WTC11 (cell line): ENCODE results near the gene NDUFB8. TPM values are rescaled to one million over a fixed set of nuclear protein-coding genes. Genes with fewer than 3 reads are reported as not detected.

ENCODE experiments used
- ATAC-seq: fragments of 200-7000 bp; cut with Tn5 transposase; 2 replicates; pipeline ENCODE4 v1.10.0; 2021; ENCODE audit warnings: mild to moderate bottlenecking, moderate library complexity
- Bru-seq: library from RNA; stranded (reverse); fragments of 400-500 nt; gene quantifications from one replicate; lab custom pipeline; 2021; lab: Mats Ljungman, UMichigan
- CTCF ChIA-PET: fragments of 300-600 bp; sonication (Branson Sonifier 250); formaldehyde crosslinking; loops from one replicate; lab custom pipeline; 2021; ENCODE audit warnings: antibody characterized with exemption; lab: Charles Lee
- POLR2A ChIA-PET: fragments of 350-600 bp; sonication (Branson Sonifier 250); formaldehyde crosslinking; loops from one replicate; lab custom pipeline; 2021; ENCODE audit warnings: antibody characterized with exemption; lab: Charles Lee
- DNase-seq: peaks from one replicate; pipeline ENCODE4 v3.0.0; 2021; ENCODE audit warnings: low spot score
- H3K27ac Mint-ChIP-seq: 2 replicates; pipeline ENCODE4 v1.8.0; 2021; ENCODE audit warnings: mixed read lengths
- H3K27me3 Mint-ChIP-seq: 2 replicates; pipeline ENCODE4 v1.8.0; 2021; ENCODE audit warnings: low read depth, mild to moderate bottlenecking, moderate library complexity, mixed read lengths
- H3K36me3 Mint-ChIP-seq: 2 replicates; pipeline ENCODE4 v1.8.0; 2021; ENCODE audit warnings: mixed read lengths
- H3K4me1 Mint-ChIP-seq: 2 replicates; pipeline ENCODE4 v1.8.0; 2022; ENCODE audit warnings: mixed read lengths
- H3K4me3 Mint-ChIP-seq: 2 replicates; pipeline ENCODE4 v1.8.0; 2021; ENCODE audit warnings: mild to moderate bottlenecking, moderate library complexity, mixed read lengths
- H3K9me3 Mint-ChIP-seq: 2 replicates; pipeline ENCODE4 v1.8.0; 2021; ENCODE audit warnings: mixed read lengths
- AR ChIP-seq: fragments of 250-450 bp; sonication (Bioruptor Pico); IDR thresholded peaks from 2 replicates; pipeline ENCODE4 v1.9.0; 2021; ENCODE audit warnings: mild to moderate bottlenecking
- ATF3 ChIP-seq: sonication (generic); formaldehyde crosslinking; conservative IDR thresholded peaks from 2 replicates; pipeline ENCODE4 v1.8.1; 2022; ENCODE audit warnings: mild to moderate bottlenecking, missing genetic modification reagents
- ATF6 ChIP-seq: sonication (generic); formaldehyde crosslinking; IDR thresholded peaks from 2 replicates; pipeline ENCODE4 v1.8.1; 2023; ENCODE audit warnings: mild to moderate bottlenecking, missing genetic modification reagents
- E2F1 ChIP-seq: sonication (generic); formaldehyde crosslinking; IDR thresholded peaks from 2 replicates; pipeline ENCODE4 v1.8.0; 2022; ENCODE audit warnings: mild to moderate bottlenecking, missing genetic modification reagents
- ELF4 ChIP-seq: sonication (generic); formaldehyde crosslinking; IDR thresholded peaks from 2 replicates; pipeline ENCODE4 v1.8.1; 2022; ENCODE audit warnings: low read depth, mild to moderate bottlenecking, moderate library complexity, missing genetic modification reagents
- ETV6 ChIP-seq: sonication (generic); formaldehyde crosslinking; IDR thresholded peaks from 2 replicates; pipeline ENCODE4 v1.8.1; 2022; ENCODE audit warnings: mild to moderate bottlenecking, missing genetic modification reagents
- FOXJ3 ChIP-seq: sonication (generic); formaldehyde crosslinking; IDR thresholded peaks from 2 replicates; pipeline ENCODE4 v1.9.0; 2021; ENCODE audit warnings: missing genetic modification reagents, mild to moderate bottlenecking, borderline replicate concordance
- FOXP4 ChIP-seq: sonication (generic); formaldehyde crosslinking; IDR thresholded peaks from 2 replicates; pipeline ENCODE4 v1.8.0; 2022; ENCODE audit warnings: mild to moderate bottlenecking, missing genetic modification reagents
- HMGA2 ChIP-seq: fragments of 250-450 bp; sonication (Bioruptor Pico); IDR thresholded peaks from 2 replicates; pipeline ENCODE4 v1.4.0; 2021; ENCODE audit warnings: mild to moderate bottlenecking, moderate library complexity
- IRF1 ChIP-seq: sonication (generic); formaldehyde crosslinking; IDR thresholded peaks from 2 replicates; pipeline ENCODE4 v1.8.0; 2023; ENCODE audit warnings: missing genetic modification reagents
- MAX ChIP-seq: sonication (generic); formaldehyde crosslinking; IDR thresholded peaks from 2 replicates; pipeline ENCODE4 v1.8.0; 2022; ENCODE audit warnings: mild to moderate bottlenecking, missing genetic modification reagents
- MYBL2 ChIP-seq: sonication (generic); formaldehyde crosslinking; IDR thresholded peaks from 2 replicates; pipeline ENCODE4 v1.8.1; 2023; ENCODE audit warnings: mild to moderate bottlenecking, moderate library complexity, missing genetic modification reagents
- NFE2L1 ChIP-seq: sonication (generic); formaldehyde crosslinking; IDR thresholded peaks from 2 replicates; pipeline ENCODE4 v1.8.1; 2023; ENCODE audit warnings: missing genetic modification reagents
- SMAD3 ChIP-seq: sonication (generic); formaldehyde crosslinking; IDR thresholded peaks from 2 replicates; pipeline ENCODE4 v1.8.0; 2022; ENCODE audit warnings: missing genetic modification reagents, mild to moderate bottlenecking, borderline replicate concordance
- SP1 ChIP-seq: sonication (generic); formaldehyde crosslinking; conservative IDR thresholded peaks from 2 replicates; pipeline ENCODE4 v1.8.1; 2022; ENCODE audit warnings: missing genetic modification reagents
- TP53 ChIP-seq: sonication (generic); formaldehyde crosslinking; IDR thresholded peaks from 2 replicates; pipeline ENCODE4 v1.8.1; 2023; ENCODE audit warnings: mild to moderate bottlenecking, missing genetic modification reagents
- ZNF232 ChIP-seq: sonication (generic); formaldehyde crosslinking; IDR thresholded peaks from 2 replicates; pipeline ENCODE4 v1.8.0; 2022; ENCODE audit warnings: mild to moderate bottlenecking, missing genetic modification reagents
- ZNF281 ChIP-seq: sonication (generic); formaldehyde crosslinking; IDR thresholded peaks from 2 replicates; pipeline ENCODE4 v1.8.0; 2023; ENCODE audit warnings: mild to moderate bottlenecking, missing genetic modification reagents
- ZNF425 ChIP-seq: fragments of 250-450 bp; sonication (Bioruptor Pico); conservative IDR thresholded peaks from 2 replicates; pipeline ENCODE4 v1.9.0; 2021; ENCODE audit warnings: mild to moderate bottlenecking
- long read RNA-seq, 3 experiments: library from RNA in 1 of 3; library from capped mRNA in 1 of 3; library from polyadenylated mRNA in 1 of 3; unstranded in 2 of 3; stranded (forward) in 1 of 3; transcript quantifications; one replicate each; pipeline ENCODE4 v2.0.0, GENCODE V29; 2021
- total RNA-seq: library from RNA; stranded (reverse); gene quantifications from 3 replicates; pipeline ENCODE4 v1.2.3, GENCODE V29; 2021

NDUFB8 gene
- 206 to 221 TPM (median 210 TPM) in 3 replicates for total RNA-seq
- percentile 92 among the genes with signal in this experiment for Bru-seq, nascent RNA
- long read RNA-seq, experiment 1, transcript NDUFB8-201 (5 exons, 671 nt): major isoform, 245 of 295 reads
- long read RNA-seq, experiment 1, transcript NDUFB8-205 (4 exons, 829 nt): minor isoform, 32 of 295 reads
- long read RNA-seq, experiment 1, partial matches to known transcripts: 5 of 295 reads
- long read RNA-seq, experiment 1, other reads (novel, unspliced or antisense): 5 of 295 reads
- long read RNA-seq, experiment 2, transcript NDUFB8-204 (2 exons, 390 nt): minor isoform, 6 of 246 reads
- long read RNA-seq, experiment 2, transcript NDUFB8-201 (5 exons, 671 nt): major isoform, 197 of 246 reads
- long read RNA-seq, experiment 2, partial matches to known transcripts: 17 of 246 reads
- long read RNA-seq, experiment 2, other reads (novel, unspliced or antisense): 20 of 246 reads
- long read RNA-seq, experiment 3, transcript NDUFB8-201 (5 exons, 671 nt): major isoform, 7 of 18 reads
- long read RNA-seq, experiment 3, partial matches to known transcripts: 3 of 18 reads
- long read RNA-seq, experiment 3, other reads (novel, unspliced or antisense): 3 of 18 reads

GRCh38 chr10:100529475-100530298 lies at the start of gene NDUFB8:
Gene NDUFB8 (minus strand): TSS chr10:100529871. CDS start chr10:100529851, 20 bp downstream.
- peaks cover 22% of the 10 kb centered on the region for H3K36me3 Mint-ChIP-seq
- no peaks in the 10 kb centered on the region for H3K27me3 Mint-ChIP-seq
- peak within 1 kb of the TSS; percentile 99 for H3K4me3 Mint-ChIP-seq
- peaks cover 13% of the 10 kb centered on the region for H3K4me1 Mint-ChIP-seq
- ChIA-PET CTCF (interaction anchor here (1.0 to 1.4 kb wide), 3 partner anchors 11 to 21 kb away, joined by 3 to 6 read pairs (median 4); no protein-coding TSS in a partner anchor), POLR2A (no interaction called here)
- H3K9me3 Mint-ChIP-seq: no peaks in the 10 kb centered on the region
- DNase-seq: peak; percentile 84
- H3K27ac Mint-ChIP-seq: peak within 1 kb of the TSS; percentile 78
- peak; percentile 87 for ATAC-seq
- TF ChIP-seq AR (CRISPR knock-in tag) (no peak), SMAD3 (CRISPR knock-in tag) (peak; percentile 47; the same call in 1 of the 2 replicates), E2F1 (CRISPR knock-in tag) (no peak), ELF4 (no peak), ATF3 (CRISPR knock-in tag) (no peak), FOXP4 (no peak), FOXJ3 (CRISPR knock-in tag) (no peak), IRF1 (CRISPR knock-in tag) (no peak), ZNF232 (CRISPR knock-in tag) (0 out of 2 replicates have a peak, but pooled peaks have one; percentile 78), MYBL2 (CRISPR knock-in tag) (no peak), ZNF281 (CRISPR knock-in tag) (no peak), HMGA2 (CRISPR knock-in tag) (peak; percentile 18; the same call in 1 of the 2 replicates), ATF6 (no peak), ETV6 (0 out of 2 replicates have a peak, but pooled peaks have one; percentile 59), NFE2L1 (no peak), SP1 (CRISPR knock-in tag) (peak; percentile 64; the same call in 1 of the 2 replicates), MAX (CRISPR knock-in tag) (peak; percentile 59; the same call in 1 of the 2 replicates), TP53 (CRISPR knock-in tag) (peak; percentile 63; the same call in 1 of the 2 replicates), ZNF425 (CRISPR knock-in tag) (no peak)
